ENCODE data around the gene CFAP57. TPM values are rescaled to one million over a fixed set of nuclear protein-coding genes. Genes with fewer than 3 reads are reported as not detected.

CFAP57 gene
- total and polyA plus RNA-seq, 2 of the 13 experiments (the other 11 are each of a cell fraction or from before 2014, with no cell fraction given) = 0.01 TPM; not detected in 1

- peaks cover 26% of the 10 kb centered on the region for H3K4me1 ChIP-seq (ENCODE audit: insufficient read depth, low read length)
- H2AFZ ChIP-seq (ENCODE audit: low read length) = no peak overlapping the region
- ChIA-PET POLR2A (no interaction called here), CTCF (ENCODE audit: low intra/inter-chr PET ratio, low total read pairs) (no interaction called here)
- no peak for ATAC-seq
- intact Hi-C loops (cut with micrococcal nuclease; ENCODE audit: unreplicated experiment) = no loop called here
- WGBS (ENCODE audit: low lambda C conversion rate) = 37% methylated on average over 7 of the region's 7 CpGs
- FAIRE-seq = no peak
- H3K27ac ChIP-seq (ENCODE audit: extremely low read length, insufficient read depth, low read length) = no peak overlapping the region
- H3K9me3 ChIP-seq (ENCODE audit: low read length) = no peaks in the 10 kb centered on the region
- H3K9ac ChIP-seq (ENCODE audit: insufficient read depth, low read depth, low read length) = no peak overlapping the region
- TF ChIP-seq MLLT10 (CRISPR knock-in tag; IDR thresholded peaks at IDR 0.05) (no peak), MAFK (conservative IDR thresholded peaks at IDR 0.05 in 1 of 2, IDR thresholded peaks at IDR 0.05 in 1 of 2; ENCODE audit: low read length in 2 of 2) (0 out of 4 replicates have a peak, but pooled peaks have one; percentile 28 to 30), SALL2 (CRISPR knock-in tag; IDR thresholded peaks at IDR 0.05) (no peak), ZFP90 (CRISPR knock-in tag; IDR thresholded peaks at IDR 0.05; ENCODE audit: borderline replicate concordance) (no peak), ZNF263 (CRISPR knock-in tag; IDR thresholded peaks at IDR 0.05) (no peak)
- TF ChIP-seq, protein P1, sequence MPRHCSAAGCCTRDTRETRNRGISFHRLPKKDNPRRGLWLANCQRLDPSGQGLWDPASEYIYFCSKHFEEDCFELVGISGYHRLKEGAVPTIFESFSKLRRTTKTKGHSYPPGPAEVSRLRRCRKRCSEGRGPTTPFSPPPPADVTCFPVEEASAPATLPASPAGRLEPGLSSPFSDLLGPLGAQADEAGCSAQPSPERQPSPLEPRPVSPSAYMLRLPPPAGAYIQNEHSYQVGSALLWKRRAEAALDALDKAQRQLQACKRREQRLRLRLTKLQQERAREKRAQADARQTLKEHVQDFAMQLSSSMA (CRISPR knock-in tag; IDR thresholded peaks at IDR 0.05) = no peak
- in situ Hi-C loops (cut with HindIII; ENCODE audit: extremely low pct_ligation_motif_present, low pct_unique_long_range_greater_than_20kb) = no loop called here
- no peak for DNase-seq (ENCODE audit: low spot score)
- H3K79me2 ChIP-seq (ENCODE audit: insufficient read depth, low read length) = no peaks in the 10 kb centered on the region
- no TSS peak for BruUV-seq (replicated peaks)
- H3K36me3 ChIP-seq (replicated peaks in 1 of 2; ENCODE audit: control insufficient read depth in 1 of 2, insufficient read depth in 2 of 2, low read length in 2 of 2) = no peaks in the 10 kb centered on the region
- H4K20me1 ChIP-seq (ENCODE audit: insufficient read depth, low read length) = no peaks in the 10 kb centered on the region
- no peak overlapping the region for H3K4me2 ChIP-seq (ENCODE audit: low read depth, low read length)
- no peak overlapping the region for H3K4me3 ChIP-seq (replicated peaks in 1 of 3; ENCODE audit: insufficient read depth in 1 of 3, low read depth in 2 of 3, low read length in 3 of 3)
- peaks cover 1 to 33% of the 10 kb centered on the region in 2 experiments; a peak in 4 of 5 replicates for H3K27me3 ChIP-seq (ENCODE audit: control insufficient read depth in 1 of 2, insufficient read depth in 2 of 2, low read length in 2 of 2)
These were observed 120.1 kb downstream of the CFAP57 start for GRCh38 chr1:43292216-43292615.

DNA sequence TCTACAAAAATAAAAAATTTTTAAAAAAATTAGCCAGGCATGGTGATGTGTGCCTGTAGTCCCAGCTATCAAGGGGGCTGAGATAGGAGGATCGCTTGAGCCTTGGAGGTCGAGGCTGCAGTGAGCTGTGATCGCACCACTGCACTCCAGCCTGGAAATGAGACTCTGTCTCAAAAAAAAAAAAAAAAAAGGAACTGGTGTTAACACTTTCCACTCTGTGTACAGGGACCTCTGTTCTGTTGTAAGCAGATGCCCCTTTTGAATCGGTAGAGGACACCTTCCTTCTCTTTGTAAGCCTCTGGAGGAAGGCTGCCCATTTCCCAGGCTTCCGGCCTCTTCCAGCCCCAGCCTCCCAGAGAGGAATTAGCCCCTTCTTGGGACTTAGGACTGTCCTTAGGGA, 120.5 kb downstream of the CFAP57 start:
- Histone ChIP-seq H3K27ac (ENCODE audit: extremely low read length, insufficient read depth, low read length) (no peak overlapping the region), H3K9me3 (ENCODE audit: low read length) (no peaks in the 10 kb centered on the region), H3K36me3 (replicated peaks in 1 of 2; ENCODE audit: control insufficient read depth in 1 of 2, insufficient read depth in 2 of 2, low read length in 2 of 2) (no peaks in the 10 kb centered on the region), H3K79me2 (ENCODE audit: insufficient read depth, low read length) (no peaks in the 10 kb centered on the region), H3K4me1 (ENCODE audit: insufficient read depth, low read length) (peaks cover 26% of the 10 kb centered on the region), H3K4me3 (replicated peaks in 1 of 3; ENCODE audit: insufficient read depth in 1 of 3, low read depth in 2 of 3, low read length in 3 of 3) (no peak overlapping the region), H3K9ac (ENCODE audit: insufficient read depth, low read depth, low read length) (no peak overlapping the region), H3K27me3 (ENCODE audit: control insufficient read depth in 1 of 2, insufficient read depth in 2 of 2, low read length in 2 of 2) (peaks cover 1 to 28% of the 10 kb centered on the region in 2 experiments; a peak in 4 of 5 replicates), H3K4me2 (ENCODE audit: low read depth, low read length) (no peak overlapping the region), H2AFZ (ENCODE audit: low read length) (no peak overlapping the region), H4K20me1 (ENCODE audit: insufficient read depth, low read length) (no peaks in the 10 kb centered on the region)
- no TSS peak for BruUV-seq (replicated peaks)
- no peak for FAIRE-seq
- CTCF ChIA-PET (ENCODE audit: low intra/inter-chr PET ratio, low total read pairs) = no interaction called here
- 45% methylated on average over 5 of the region's 5 CpGs for WGBS (ENCODE audit: low lambda C conversion rate)
- ATAC-seq = no peak
- no peak for DNase-seq (ENCODE audit: low spot score)
- POLR2A ChIA-PET = no interaction called here
- intact Hi-C loops (cut with micrococcal nuclease; ENCODE audit: unreplicated experiment) (no loop called here), in situ Hi-C loops (cut with HindIII; ENCODE audit: extremely low pct_ligation_motif_present, low pct_unique_long_range_greater_than_20kb) (no loop called here)
- TF ChIP-seq, protein P2, sequence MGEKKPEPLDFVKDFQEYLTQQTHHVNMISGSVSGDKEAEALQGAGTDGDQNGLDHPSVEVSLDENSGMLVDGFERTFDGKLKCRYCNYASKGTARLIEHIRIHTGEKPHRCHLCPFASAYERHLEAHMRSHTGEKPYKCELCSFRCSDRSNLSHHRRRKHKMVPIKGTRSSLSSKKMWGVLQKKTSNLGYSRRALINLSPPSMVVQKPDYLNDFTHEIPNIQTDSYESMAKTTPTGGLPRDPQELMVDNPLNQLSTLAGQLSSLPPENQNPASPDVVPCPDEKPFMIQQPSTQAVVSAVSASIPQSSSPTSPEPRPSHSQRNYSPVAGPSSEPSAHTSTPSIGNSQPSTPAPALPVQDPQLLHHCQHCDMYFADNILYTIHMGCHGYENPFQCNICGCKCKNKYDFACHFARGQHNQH (CRISPR knock-in tag; IDR thresholded peaks at IDR 0.05) = no peak
- TF ChIP-seq ZNF460 (CRISPR knock-in tag; IDR thresholded peaks at IDR 0.05; ENCODE audit: borderline replicate concordance) = no peak
- TF ChIP-seq TAF1 (CRISPR knock-in tag; IDR thresholded peaks at IDR 0.05) = no peak
- TF ChIP-seq EED (CRISPR knock-in tag; IDR thresholded peaks at IDR 0.05) = no peak
- no peak for TF ChIP-seq ZBTB10 (CRISPR knock-in tag; IDR thresholded peaks at IDR 0.05; ENCODE audit: borderline replicate concordance)
- TF ChIP-seq ZNF724P (CRISPR knock-in tag; IDR thresholded peaks at IDR 0.05; ENCODE audit: borderline replicate concordance) = no peak
- TF ChIP-seq ZNF841 (CRISPR knock-in tag; IDR thresholded peaks at IDR 0.05; ENCODE audit: borderline replicate concordance) = no peak
- no peak for TF ChIP-seq WIZ (CRISPR knock-in tag; IDR thresholded peaks at IDR 0.05)
- TF ChIP-seq ELF3 (CRISPR knock-in tag; IDR thresholded peaks at IDR 0.05) = no peak
- no peak for TF ChIP-seq ERF (CRISPR knock-in tag; IDR thresholded peaks at IDR 0.05)
- TF ChIP-seq NBN (conservative IDR thresholded peaks at IDR 0.05) = no peak
